DND-41 (cell line): Measurements from ENCODE around the gene IVNS1ABP.
"Not testable (repeated sequence)": the region's sequence is repeated elsewhere in the genome, so short reads cannot be mapped to it uniquely, and the experiment has no call there.

Source experiments
- ATAC-seq: fragments of 200-7000 bp; cut with Tn5 transposase; 3 replicates; pipeline ENCODE4 v1.9.1; 2021; ENCODE audit warnings: low read depth; ENCODE audit not compliant: insufficient read depth
- DNase-seq: peaks from one replicate; pipeline ENCODE4 v3.0.0-alpha.2; 2020
- H2AFZ ChIP-seq: 2 replicates; pipeline ENCODE4 v1.6.0; 2012; ENCODE audit warnings: low read depth, low read length
- H3K27ac ChIP-seq: 2 replicates; pipeline ENCODE4 v1.5.1; 2012; ENCODE audit warnings: low read length, inconsistent platforms
- H3K27me3 ChIP-seq: fragments of 200-600 bp; sonication (generic); 2 replicates; pipeline ENCODE4 v1.6.0; 2012; ENCODE audit warnings: low read length, mild to moderate bottlenecking, inconsistent platforms; ENCODE audit not compliant: insufficient read depth, poor library complexity
- H3K36me3 ChIP-seq: 2 replicates; pipeline ENCODE4 v1.5.1; 2012; ENCODE audit warnings: low read length, inconsistent platforms; ENCODE audit not compliant: insufficient read depth
- H3K4me1 ChIP-seq: 2 replicates; pipeline ENCODE4 v1.5.1; 2012; ENCODE audit warnings: mild to moderate bottlenecking, low read length; ENCODE audit not compliant: insufficient read depth
- H3K4me2 ChIP-seq: 2 replicates; pipeline ENCODE4 v1.6.0; 2012; ENCODE audit warnings: mild to moderate bottlenecking, moderate library complexity, low read length, inconsistent platforms; ENCODE audit not compliant: insufficient read depth
- H3K4me3 ChIP-seq, 2 experiments: fragments of 200-600 bp in 1 of 2; shearing (Covaris generic) in 1 of 2; 2 replicates each; pipeline ENCODE4 v1.5.1; 2012 to 2016; ENCODE audit warnings: inconsistent platforms in 2 of 2, low read length in 2 of 2, mild to moderate bottlenecking in 2 of 2, low read depth in 1 of 2, moderate library complexity in 1 of 2
- H3K79me2 ChIP-seq: 2 replicates; pipeline ENCODE4 v1.6.0; 2012; ENCODE audit warnings: low read length, inconsistent platforms; ENCODE audit not compliant: insufficient read depth
- H3K9ac ChIP-seq: 2 replicates; pipeline ENCODE4 v1.6.0; 2012; ENCODE audit warnings: low read depth, mild to moderate bottlenecking, inconsistent platforms, low read length, moderate library complexity
- H3K9me3 ChIP-seq: 2 replicates; pipeline ENCODE4 v1.5.1; 2012; ENCODE audit warnings: low read length, moderate library complexity, mild to moderate bottlenecking, inconsistent platforms; ENCODE audit not compliant: insufficient read depth, severe bottlenecking
- H4K20me1 ChIP-seq: 2 replicates; pipeline ENCODE4 v1.6.0; 2012; ENCODE audit warnings: low read length; ENCODE audit not compliant: insufficient read depth
- EZH2 ChIP-seq: IDR thresholded peaks from 3 replicates; pipeline ENCODE4 v1.6.1; 2012; ENCODE audit warnings: borderline replicate concordance, low read depth, mild to moderate bottlenecking, moderate library complexity, low read length, inconsistent platforms; ENCODE audit not compliant: severe bottlenecking
- TF ChIP-seq, protein P1 (sequence below): IDR thresholded peaks from 2 replicates; pipeline ENCODE4 v1.5.1; 2012; ENCODE audit warnings: borderline replicate concordance, low read length, moderate library complexity, mild to moderate bottlenecking; ENCODE audit not compliant: poor library complexity, severe bottlenecking; ENCODE audit errors: extremely low read depth

Gene IVNS1ABP

DNA sequence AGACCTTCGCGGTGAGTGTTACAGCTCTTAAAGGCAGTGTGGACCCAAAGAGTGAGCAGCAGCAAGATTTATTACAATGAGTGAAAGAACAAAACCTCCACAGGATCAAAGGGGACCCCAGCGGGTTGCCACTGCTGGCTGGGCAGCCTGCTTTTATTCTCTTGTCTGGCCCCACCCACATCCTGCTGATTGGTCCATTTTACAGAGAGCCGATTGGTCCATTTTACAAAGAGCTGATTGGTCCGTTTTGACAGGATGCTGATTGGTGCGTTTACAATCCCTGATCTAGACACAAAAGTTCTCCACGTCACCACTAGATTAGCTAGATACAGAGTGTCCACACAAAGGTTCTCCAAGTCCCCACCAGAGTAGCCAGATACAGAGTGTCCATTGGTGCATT is 4.1 kb upstream of the IVNS1ABP start:
- H4K20me1 ChIP-seq, ATAC-seq, DNase-seq, H2AFZ ChIP-seq, H3K4me2 ChIP-seq, H3K4me3 ChIP-seq, H3K9me3 ChIP-seq, H3K27ac ChIP-seq, H3K27me3 ChIP-seq, H3K36me3 ChIP-seq, H3K9ac ChIP-seq: not testable (repeated sequence)
- peaks cover 18% of the 10 kb centered on the region for H3K4me1 ChIP-seq
- peaks cover 15% of the 10 kb centered on the region for H3K79me2 ChIP-seq

DNA sequence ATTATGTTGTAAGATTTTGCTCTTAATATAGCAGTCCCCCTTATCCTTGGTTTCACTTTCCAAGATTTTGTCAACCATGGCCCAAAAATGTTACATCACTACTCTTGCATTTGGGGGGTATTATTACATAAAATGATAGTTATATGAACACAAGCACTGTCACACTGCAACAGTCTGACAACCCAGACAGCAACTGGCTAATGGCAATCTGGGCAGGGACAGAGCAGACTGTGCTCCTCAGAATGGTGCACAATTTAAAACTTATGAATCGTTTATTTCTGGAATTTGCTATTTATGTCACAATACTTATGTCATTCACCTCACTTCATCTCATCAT is 2.1 kb upstream of the IVNS1ABP start:
- H3K27me3 ChIP-seq: no peaks in the 10 kb centered on the region
- no peak overlapping the region for H2AFZ ChIP-seq
- H3K4me1 ChIP-seq: peaks cover 36% of the 10 kb centered on the region
- ATAC-seq (no peak), DNase-seq (no peak)
- H3K9me3 ChIP-seq: no peaks in the 10 kb centered on the region
- no peak overlapping the region for H3K9ac ChIP-seq
- H3K4me3 ChIP-seq: no peak overlapping the region
- peaks cover 18% of the 10 kb centered on the region for H3K36me3 ChIP-seq
- H3K79me2 ChIP-seq: peaks cover 35% of the 10 kb centered on the region
- H4K20me1 ChIP-seq: peaks cover 19% of the 10 kb centered on the region
- TF ChIP-seq EZH2: no peak
- TF ChIP-seq, protein P1, sequence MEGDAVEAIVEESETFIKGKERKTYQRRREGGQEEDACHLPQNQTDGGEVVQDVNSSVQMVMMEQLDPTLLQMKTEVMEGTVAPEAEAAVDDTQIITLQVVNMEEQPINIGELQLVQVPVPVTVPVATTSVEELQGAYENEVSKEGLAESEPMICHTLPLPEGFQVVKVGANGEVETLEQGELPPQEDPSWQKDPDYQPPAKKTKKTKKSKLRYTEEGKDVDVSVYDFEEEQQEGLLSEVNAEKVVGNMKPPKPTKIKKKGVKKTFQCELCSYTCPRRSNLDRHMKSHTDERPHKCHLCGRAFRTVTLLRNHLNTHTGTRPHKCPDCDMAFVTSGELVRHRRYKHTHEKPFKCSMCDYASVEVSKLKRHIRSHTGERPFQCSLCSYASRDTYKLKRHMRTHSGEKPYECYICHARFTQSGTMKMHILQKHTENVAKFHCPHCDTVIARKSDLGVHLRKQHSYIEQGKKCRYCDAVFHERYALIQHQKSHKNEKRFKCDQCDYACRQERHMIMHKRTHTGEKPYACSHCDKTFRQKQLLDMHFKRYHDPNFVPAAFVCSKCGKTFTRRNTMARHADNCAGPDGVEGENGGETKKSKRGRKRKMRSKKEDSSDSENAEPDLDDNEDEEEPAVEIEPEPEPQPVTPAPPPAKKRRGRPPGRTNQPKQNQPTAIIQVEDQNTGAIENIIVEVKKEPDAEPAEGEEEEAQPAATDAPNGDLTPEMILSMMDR: no peak
- H3K4me2 ChIP-seq: peak overlapping the region; percentile 79; the same call in 1 of the 2 replicates
- no peak overlapping the region for H3K27ac ChIP-seq

DNA sequence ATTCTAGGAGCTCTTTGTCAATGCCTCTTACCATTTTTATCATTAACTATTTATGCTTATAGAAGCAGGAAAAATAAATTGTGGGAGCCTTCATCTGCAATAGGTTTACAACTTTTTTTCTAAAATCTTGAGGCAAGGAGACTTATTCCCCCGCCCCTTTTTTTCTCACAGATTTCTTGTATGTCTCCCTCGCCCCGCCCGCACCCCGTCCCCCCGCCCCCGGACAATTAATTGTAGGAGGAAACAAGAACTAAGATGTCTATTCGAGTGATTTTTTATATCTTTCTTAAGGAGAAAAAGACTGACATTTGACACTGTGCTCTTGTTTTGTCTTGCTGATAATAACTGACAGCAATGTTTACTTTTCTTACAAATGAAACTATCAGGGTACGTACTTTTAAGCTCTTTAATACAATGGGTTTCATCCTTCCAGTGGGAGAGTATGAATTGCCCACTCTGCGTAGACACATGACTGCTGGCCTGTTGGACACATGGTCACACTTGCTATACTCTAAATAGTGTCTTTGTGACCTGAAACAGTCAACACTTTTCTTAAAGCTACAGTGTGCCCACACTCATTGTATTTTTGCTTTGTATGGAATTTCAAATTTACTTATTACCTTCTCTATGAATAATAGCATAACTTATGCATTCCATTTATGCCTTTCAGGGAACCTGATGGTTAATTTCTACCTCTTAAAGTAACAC is 1.5 kb upstream of the IVNS1ABP start:
- H4K20me1 ChIP-seq: peaks cover 25% of the 10 kb centered on the region
- no peak for DNase-seq
- no peaks in the 10 kb centered on the region for H3K27me3 ChIP-seq
- peaks cover 19% of the 10 kb centered on the region for H3K36me3 ChIP-seq
- H3K27ac ChIP-seq: peak overlapping the region; percentile 98
- H2AFZ ChIP-seq: peak overlapping the region; percentile 98; the same call in 1 of the 2 replicates
- H3K4me3 ChIP-seq: peak overlapping the region in 1 of 2 experiments; percentile 63; a peak in 2 of 4 replicates
- peak overlapping the region; percentile 71 for H3K9ac ChIP-seq
- peaks cover 40% of the 10 kb centered on the region for H3K79me2 ChIP-seq
- ATAC-seq: no peak
- H3K4me1 ChIP-seq: peaks cover 41% of the 10 kb centered on the region
- H3K4me2 ChIP-seq: peak overlapping the region; percentile 79
- TF ChIP-seq, protein P1: no peak
- TF ChIP-seq EZH2: no peak
- no peaks in the 10 kb centered on the region for H3K9me3 ChIP-seq

DNA sequence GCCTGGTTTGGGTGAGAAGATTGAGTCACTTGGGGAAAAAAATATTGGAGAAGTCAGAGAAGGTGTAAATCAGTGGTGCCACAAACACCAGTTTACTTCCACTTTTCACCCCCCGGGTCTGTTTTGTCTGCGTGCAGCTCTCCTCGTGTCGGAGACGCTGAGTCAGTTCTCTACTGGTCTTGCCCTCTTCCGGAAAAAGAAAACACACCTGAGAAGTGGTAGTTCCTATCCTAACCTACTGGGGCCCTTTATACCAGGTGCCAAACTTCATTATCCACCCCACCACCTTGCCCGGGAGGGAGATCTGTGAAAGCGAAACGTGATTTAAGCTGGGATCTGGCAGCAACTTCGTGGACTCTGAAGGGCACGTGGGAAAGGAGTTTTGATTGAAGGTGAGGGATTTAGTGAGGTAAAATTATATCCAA is 855 bp upstream of the IVNS1ABP start:
- peak; percentile 2; the same call in 2 of the 3 replicates for ATAC-seq
- H3K27ac ChIP-seq: peak overlapping the region; percentile 98
- peaks cover 47% of the 10 kb centered on the region for H3K79me2 ChIP-seq

More for the DNA sequence above, 855 bp upstream of the IVNS1ABP start:
- Histone ChIP-seq H3K4me1 (peaks cover 48% of the 10 kb centered on the region), H3K9ac (peak overlapping the region; percentile 71), H4K20me1 (peaks cover 31% of the 10 kb centered on the region), H3K4me2 (peak overlapping the region; percentile 79), H3K9me3 (no peaks in the 10 kb centered on the region), H3K36me3 (peaks cover 22% of the 10 kb centered on the region), H3K27me3 (no peaks in the 10 kb centered on the region), H2AFZ (peak overlapping the region; percentile 98), H3K4me3 (peak overlapping the region; percentile 63 to 69; a peak in 3 of 4 replicates)
- TF ChIP-seq EZH2: no peak
- TF ChIP-seq, protein P1: no peak
- no peak for DNase-seq
